WTC11 (cell line): ENCODE data around the gene RDH8. TPM values are rescaled to one million over a fixed set of nuclear protein-coding genes. Genes with fewer than 3 reads are reported as not detected.

Source experiments
- ATAC-seq: fragments of 200-7000 bp; cut with Tn5 transposase; 2 replicates; pipeline ENCODE4 v1.10.0; 2021; ENCODE audit warnings: mild to moderate bottlenecking, moderate library complexity
- CTCF ChIA-PET: fragments of 300-600 bp; sonication (Branson Sonifier 250); formaldehyde crosslinking; loops from one replicate; lab custom pipeline; 2021; ENCODE audit warnings: antibody characterized with exemption; lab: Charles Lee
- POLR2A ChIA-PET: fragments of 350-600 bp; sonication (Branson Sonifier 250); formaldehyde crosslinking; loops from one replicate; lab custom pipeline; 2021; ENCODE audit warnings: antibody characterized with exemption; lab: Charles Lee
- DNase-seq: peaks from one replicate; pipeline ENCODE4 v3.0.0; 2021; ENCODE audit warnings: low spot score
- H3K27ac Mint-ChIP-seq: 2 replicates; pipeline ENCODE4 v1.8.0; 2021; ENCODE audit warnings: mixed read lengths
- H3K27me3 Mint-ChIP-seq: 2 replicates; pipeline ENCODE4 v1.8.0; 2021; ENCODE audit warnings: low read depth, mild to moderate bottlenecking, moderate library complexity, mixed read lengths
- H3K36me3 Mint-ChIP-seq: 2 replicates; pipeline ENCODE4 v1.8.0; 2021; ENCODE audit warnings: mixed read lengths
- H3K4me1 Mint-ChIP-seq: 2 replicates; pipeline ENCODE4 v1.8.0; 2022; ENCODE audit warnings: mixed read lengths
- H3K4me3 Mint-ChIP-seq: 2 replicates; pipeline ENCODE4 v1.8.0; 2021; ENCODE audit warnings: mild to moderate bottlenecking, moderate library complexity, mixed read lengths
- H3K9me3 Mint-ChIP-seq: 2 replicates; pipeline ENCODE4 v1.8.0; 2021; ENCODE audit warnings: mixed read lengths
- CREM ChIP-seq: sonication (generic); formaldehyde crosslinking; IDR thresholded peaks from 2 replicates; pipeline ENCODE4 v1.8.1; 2022; ENCODE audit warnings: mild to moderate bottlenecking, missing genetic modification reagents, moderate library complexity
- ELF4 ChIP-seq: sonication (generic); formaldehyde crosslinking; IDR thresholded peaks from 2 replicates; pipeline ENCODE4 v1.8.1; 2022; ENCODE audit warnings: low read depth, mild to moderate bottlenecking, moderate library complexity, missing genetic modification reagents
- FOXP1 ChIP-seq: sonication (generic); formaldehyde crosslinking; IDR thresholded peaks from 2 replicates; pipeline ENCODE4 v1.8.0; 2022; ENCODE audit warnings: missing genetic modification reagents, mild to moderate bottlenecking, moderate library complexity, borderline replicate concordance
- GTF2I ChIP-seq: fragments of 250-450 bp; sonication (Bioruptor Pico); conservative IDR thresholded peaks from 2 replicates; pipeline ENCODE4 v1.4.0; 2021; ENCODE audit warnings: mild to moderate bottlenecking
- HMGXB4 ChIP-seq: sonication (generic); formaldehyde crosslinking; IDR thresholded peaks from 2 replicates; pipeline ENCODE4 v1.8.1; 2023; ENCODE audit warnings: mild to moderate bottlenecking, moderate library complexity, missing genetic modification reagents
- KAT7 ChIP-seq: sonication (generic); formaldehyde crosslinking; IDR thresholded peaks from 2 replicates; pipeline ENCODE4 v1.8.1; 2023; ENCODE audit warnings: missing genetic modification reagents, mild to moderate bottlenecking, borderline replicate concordance
- MXD4 ChIP-seq: fragments of 250-450 bp; sonication (Bioruptor Pico); IDR thresholded peaks from 2 replicates; pipeline ENCODE4 v1.8.0; 2021; ENCODE audit warnings: mild to moderate bottlenecking, moderate library complexity, borderline replicate concordance
- MYBL2 ChIP-seq: sonication (generic); formaldehyde crosslinking; IDR thresholded peaks from 2 replicates; pipeline ENCODE4 v1.8.1; 2023; ENCODE audit warnings: mild to moderate bottlenecking, moderate library complexity, missing genetic modification reagents
- NFE2L1 ChIP-seq: sonication (generic); formaldehyde crosslinking; IDR thresholded peaks from 2 replicates; pipeline ENCODE4 v1.8.1; 2023; ENCODE audit warnings: missing genetic modification reagents
- STAT6 ChIP-seq: sonication (generic); formaldehyde crosslinking; conservative IDR thresholded peaks from 2 replicates; pipeline ENCODE4 v1.8.1; 2023; ENCODE audit warnings: mild to moderate bottlenecking, low read depth, missing genetic modification reagents, moderate library complexity
- TEAD4 ChIP-seq: sonication (generic); formaldehyde crosslinking; IDR thresholded peaks from 2 replicates; pipeline ENCODE4 v1.8.0; 2022; ENCODE audit warnings: mild to moderate bottlenecking, missing genetic modification reagents
- TP53 ChIP-seq: sonication (generic); formaldehyde crosslinking; IDR thresholded peaks from 2 replicates; pipeline ENCODE4 v1.8.1; 2023; ENCODE audit warnings: mild to moderate bottlenecking, missing genetic modification reagents
- ZBTB21 ChIP-seq: sonication (generic); formaldehyde crosslinking; IDR thresholded peaks from 2 replicates; pipeline ENCODE4 v1.8.1; 2023; ENCODE audit warnings: mild to moderate bottlenecking, missing genetic modification reagents, borderline replicate concordance
- ZBTB43 ChIP-seq: sonication (generic); formaldehyde crosslinking; IDR thresholded peaks from 2 replicates; pipeline ENCODE4 v1.8.1; 2023; ENCODE audit warnings: mild to moderate bottlenecking, missing genetic modification reagents
- ZNF219 ChIP-seq: sonication (generic); formaldehyde crosslinking; IDR thresholded peaks from 2 replicates; pipeline ENCODE4 v1.8.0; 2023; ENCODE audit warnings: missing genetic modification reagents, mild to moderate bottlenecking, borderline replicate concordance
- ZNF263 ChIP-seq: sonication (generic); formaldehyde crosslinking; IDR thresholded peaks from 2 replicates; pipeline ENCODE4 v1.8.1; 2022; ENCODE audit warnings: low read depth, mild to moderate bottlenecking, moderate library complexity, missing genetic modification reagents
- ZNF416 ChIP-seq: fragments of 250-450 bp; sonication (Bioruptor Pico); IDR thresholded peaks from 2 replicates; pipeline ENCODE4 v1.9.0; 2021; ENCODE audit warnings: mild to moderate bottlenecking, inconsistent platforms
- ZNF423 ChIP-seq: fragments of 250-450 bp; sonication (Bioruptor Pico); IDR thresholded peaks from 2 replicates; pipeline ENCODE4 v2.1.2; 2022; ENCODE audit warnings: mild to moderate bottlenecking, moderate library complexity
- ZNF425 ChIP-seq: fragments of 250-450 bp; sonication (Bioruptor Pico); conservative IDR thresholded peaks from 2 replicates; pipeline ENCODE4 v1.9.0; 2021; ENCODE audit warnings: mild to moderate bottlenecking
- total RNA-seq: library from RNA; stranded (reverse); gene quantifications from 3 replicates; pipeline ENCODE4 v1.2.3, GENCODE V29; 2021
- TF ChIP-seq, protein P1 (sequence below): sonication (generic); formaldehyde crosslinking; conservative IDR thresholded peaks from 2 replicates; pipeline ENCODE4 v1.8.1; 2022; ENCODE audit warnings: mild to moderate bottlenecking, missing genetic modification reagents
- TF ChIP-seq, protein P2 (sequence below): sonication (generic); formaldehyde crosslinking; IDR thresholded peaks from 2 replicates; pipeline ENCODE4 v1.8.1; 2022; ENCODE audit warnings: mild to moderate bottlenecking, missing genetic modification reagents, moderate library complexity, borderline replicate concordance

Gene RDH8
- total RNA-seq, 1 experiment from 2014 or later = not detected

GRCh38 chr19:10018786-10019185 lies 5.5 kb downstream of the RDH8 start:
- Mint-ChIP-seq H3K9me3 (no peaks in the 10 kb centered on the region), H3K36me3 (no peaks in the 10 kb centered on the region), H3K27ac (no peak overlapping the region)
- ATAC-seq = no peak
- TF ChIP-seq MYBL2 (CRISPR knock-in tag) (no peak), ZNF263 (CRISPR knock-in tag) (no peak), KAT7 (CRISPR knock-in tag) (no peak), GTF2I (CRISPR knock-in tag) (no peak), HMGXB4 (CRISPR knock-in tag) (no peak), FOXP1 (no peak), ZNF416 (no peak)
- TF ChIP-seq, protein P1, sequence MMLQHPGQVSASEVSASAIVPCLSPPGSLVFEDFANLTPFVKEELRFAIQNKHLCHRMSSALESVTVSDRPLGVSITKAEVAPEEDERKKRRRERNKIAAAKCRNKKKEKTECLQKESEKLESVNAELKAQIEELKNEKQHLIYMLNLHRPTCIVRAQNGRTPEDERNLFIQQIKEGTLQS = no peak
- TF ChIP-seq, protein P2, sequence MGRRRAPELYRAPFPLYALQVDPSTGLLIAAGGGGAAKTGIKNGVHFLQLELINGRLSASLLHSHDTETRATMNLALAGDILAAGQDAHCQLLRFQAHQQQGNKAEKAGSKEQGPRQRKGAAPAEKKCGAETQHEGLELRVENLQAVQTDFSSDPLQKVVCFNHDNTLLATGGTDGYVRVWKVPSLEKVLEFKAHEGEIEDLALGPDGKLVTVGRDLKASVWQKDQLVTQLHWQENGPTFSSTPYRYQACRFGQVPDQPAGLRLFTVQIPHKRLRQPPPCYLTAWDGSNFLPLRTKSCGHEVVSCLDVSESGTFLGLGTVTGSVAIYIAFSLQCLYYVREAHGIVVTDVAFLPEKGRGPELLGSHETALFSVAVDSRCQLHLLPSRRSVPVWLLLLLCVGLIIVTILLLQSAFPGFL (CRISPR knock-in tag) = no peak
- TF ChIP-seq, all 79 proteins: peak for 0
- no peak for DNase-seq
- Mint-ChIP-seq H3K4me3 (no peak overlapping the region), H3K4me1 (no peaks in the 10 kb centered on the region), H3K27me3 (peaks cover 8% of the 10 kb centered on the region)
- ChIA-PET POLR2A (no interaction called here), CTCF (interaction anchor here (1.2 to 5.8 kb wide), 2 partner anchors 9 to 18 kb away, joined by 7 to 52 read pairs; no protein-coding TSS in a partner anchor)

GRCh38 chr19:10019246-10019645 lies 6.0 kb downstream of the RDH8 start:
- H3K9me3 Mint-ChIP-seq = no peaks in the 10 kb centered on the region
- ChIA-PET POLR2A (no interaction called here), CTCF (interaction anchor here (1.2 to 5.8 kb wide), 2 partner anchors 8 to 18 kb away, joined by 7 to 52 read pairs; no protein-coding TSS in a partner anchor)
- H3K36me3 Mint-ChIP-seq = no peaks in the 10 kb centered on the region
- DNase-seq (no peak), ATAC-seq (no peak)
- no peak overlapping the region for H3K4me3 Mint-ChIP-seq
- no peaks in the 10 kb centered on the region for H3K4me1 Mint-ChIP-seq
- TF ChIP-seq ELF4 (CRISPR knock-in tag) = no peak
- no peak for TF ChIP-seq ZNF423 (CRISPR knock-in tag)
- TF ChIP-seq ZBTB43 = no peak
- TF ChIP-seq TEAD4 = no peak
- no peak for TF ChIP-seq MXD4
- no peak for TF ChIP-seq TP53 (CRISPR knock-in tag)
- no peak for TF ChIP-seq CREM (CRISPR knock-in tag)
- no peak for TF ChIP-seq NFE2L1
- no peak for TF ChIP-seq ZBTB21
- peaks cover 4% of the 10 kb centered on the region; the same call in 1 of the 2 replicates for H3K27me3 Mint-ChIP-seq
- no peak overlapping the region for H3K27ac Mint-ChIP-seq

- Mint-ChIP-seq H3K4me1 (no peaks in the 10 kb centered on the region), H3K36me3 (no peaks in the 10 kb centered on the region), H3K27me3 (peaks cover 4% of the 10 kb centered on the region; the same call in 1 of the 2 replicates), H3K9me3 (no peaks in the 10 kb centered on the region), H3K27ac (no peak overlapping the region), H3K4me3 (no peak overlapping the region)
- ATAC-seq (no peak), DNase-seq (no peak)
- CTCF ChIA-PET = interaction anchor here (5.8 kb wide), 1 partner anchor 20 kb away, joined by 52 read pairs; no protein-coding TSS in a partner anchor
- POLR2A ChIA-PET = no interaction called here
- TF ChIP-seq KAT7 (CRISPR knock-in tag) = no peak
- TF ChIP-seq ZNF263 (CRISPR knock-in tag) = no peak
- no peak for TF ChIP-seq ZBTB43
- TF ChIP-seq ZNF219 (CRISPR knock-in tag) = no peak
- no peak for TF ChIP-seq STAT6 (CRISPR knock-in tag)
- TF ChIP-seq ZNF425 (CRISPR knock-in tag) = no peak
These were observed 7.6 kb downstream of the RDH8 start for GRCh38 chr19:10020851-10021250.
